ENCODE data around the gene APOC4. TPM values are rescaled to one million over a fixed set of nuclear protein-coding genes. Genes with fewer than 3 reads are reported as not detected.

Gene APOC4
- total and polyA plus RNA-seq, 7 donors, result not detected

- Histone ChIP-seq H3K4me3 (no peak overlapping the region), H3K27ac (no peak overlapping the region), H3K4me1 (no peaks in the 10 kb centered on the region), H3K9me3 (no peaks in the 10 kb centered on the region), H3K27me3 (no peaks in the 10 kb centered on the region), H3K36me3 (peaks cover 59 to 87% (median 70%) of the 10 kb centered on the region in 4 donors)
- no peak for DNase-seq
- intact Hi-C loops (cut with DNase I), result no loop called here
- no peak for TF ChIP-seq POLR2AphosphoS5 (IDR thresholded peaks at IDR 0.05)
- TF ChIP-seq POLR2A (IDR thresholded peaks at IDR 0.05), result no peak
- no peak for TF ChIP-seq CTCF (IDR thresholded peaks at IDR 0.05)
- TF ChIP-seq EP300 (IDR thresholded peaks at IDR 0.05), result no peak
- 98% methylated on average over 4 of the region's 4 CpGs for WGBS, 2 donors
These were observed 33.4 kb downstream of the APOC4 start for GRCh38 chr19:44975444-44975843.

DNA sequence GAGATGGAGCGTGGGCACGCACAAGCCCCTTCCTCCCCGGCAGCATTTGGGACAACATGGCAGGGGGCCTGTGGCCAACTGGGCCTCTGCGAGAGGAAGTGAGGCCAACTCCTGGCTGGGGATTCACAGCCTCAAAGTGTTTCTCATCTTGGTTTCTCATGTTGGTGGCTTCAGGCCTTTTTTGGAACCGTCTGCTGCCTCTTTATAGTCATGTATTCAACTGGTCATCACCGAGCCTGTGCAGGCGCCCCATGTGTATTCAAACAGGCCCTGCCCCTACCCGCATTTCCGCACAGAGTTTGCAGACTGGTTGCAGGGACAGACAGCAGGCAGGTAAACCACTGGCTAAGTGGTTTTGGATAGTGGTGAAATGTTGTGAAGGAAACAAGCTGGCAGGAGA lies 42.0 kb downstream of the APOC4 start:
- DNase-seq, result no peak
- Histone ChIP-seq H3K9me3 (no peaks in the 10 kb centered on the region), H3K27ac (no peak overlapping the region), H3K4me3 (no peak overlapping the region), H3K36me3 (peaks cover 25 to 77% (median 53%) of the 10 kb centered on the region in 4 donors), H3K4me1 (peaks cover 0 to 1% (median 0%) of the 10 kb centered on the region in 4 donors), H3K27me3 (no peaks in the 10 kb centered on the region)
- 90 to 92% methylated on average over 9 of the region's 9 CpGs for WGBS, 2 donors
- TF ChIP-seq EP300 (IDR thresholded peaks at IDR 0.05) (no peak), POLR2AphosphoS5 (IDR thresholded peaks at IDR 0.05) (no peak), CTCF (IDR thresholded peaks at IDR 0.05) (no peak), POLR2A (IDR thresholded peaks at IDR 0.05) (no peak)
- intact Hi-C loops (cut with DNase I), result no loop called here

GRCh38 chr19:44985445-44985844 lies 43.4 kb downstream of the APOC4 start:
- no peaks in the 10 kb centered on the region for H3K9me3 ChIP-seq
- peaks cover 0 to 2% (median 0%) of the 10 kb centered on the region in 4 donors for H3K4me1 ChIP-seq
- H3K27me3 ChIP-seq, result no peaks in the 10 kb centered on the region
- intact Hi-C loops (cut with DNase I), result no loop called here
- 91 to 92% methylated on average over 4 of the region's 4 CpGs for WGBS, 2 donors
- DNase-seq, result no peak
- no peak overlapping the region for H3K4me3 ChIP-seq
- TF ChIP-seq EP300 (IDR thresholded peaks at IDR 0.05) (no peak), POLR2AphosphoS5 (IDR thresholded peaks at IDR 0.05) (no peak), POLR2A (IDR thresholded peaks at IDR 0.05) (no peak), CTCF (IDR thresholded peaks at IDR 0.05) (no peak)
- no peak overlapping the region for H3K27ac ChIP-seq
- peaks cover 13 to 74% (median 45%) of the 10 kb centered on the region in 4 donors for H3K36me3 ChIP-seq

- intact Hi-C loops (cut with DNase I), result no loop called here
- H3K4me1 ChIP-seq, result peaks cover 0 to 2% (median 0%) of the 10 kb centered on the region in 4 donors
- H3K9me3 ChIP-seq, result no peaks in the 10 kb centered on the region
- H3K36me3 ChIP-seq, result peaks cover 13 to 79% (median 50%) of the 10 kb centered on the region in 4 donors
- H3K27me3 ChIP-seq, result no peaks in the 10 kb centered on the region
- DNase-seq, result peak; percentile 61
- TF ChIP-seq POLR2A (IDR thresholded peaks at IDR 0.05), result no peak
- no peak for TF ChIP-seq CTCF (IDR thresholded peaks at IDR 0.05)
- TF ChIP-seq EP300 (IDR thresholded peaks at IDR 0.05), result no peak
- TF ChIP-seq POLR2AphosphoS5 (IDR thresholded peaks at IDR 0.05), result no peak
- 91 to 94% methylated on average over 7 of the region's 7 CpGs for WGBS, 2 donors
- H3K4me3 ChIP-seq, result no peak overlapping the region
- H3K27ac ChIP-seq, result no peak overlapping the region
These were observed 44.4 kb downstream of the APOC4 start for GRCh38 chr19:44986389-44986788.

GRCh38 chr19:44987148-44987675 lies 45.2 kb downstream of the APOC4 start:
- Histone ChIP-seq H3K9me3 (no peaks in the 10 kb centered on the region), H3K4me3 (no peak overlapping the region), H3K27me3 (no peaks in the 10 kb centered on the region), H3K36me3 (peaks cover 13 to 79% (median 53%) of the 10 kb centered on the region in 4 donors), H3K27ac (no peak overlapping the region), H3K4me1 (peaks cover 0 to 2% (median 0%) of the 10 kb centered on the region in 4 donors)
- no peak for TF ChIP-seq POLR2AphosphoS5 (IDR thresholded peaks at IDR 0.05)
- no peak for TF ChIP-seq POLR2A (IDR thresholded peaks at IDR 0.05)
- no peak for TF ChIP-seq CTCF (IDR thresholded peaks at IDR 0.05)
- no peak for TF ChIP-seq EP300 (IDR thresholded peaks at IDR 0.05)
- DNase-seq, result no peak
- 88 to 89% methylated on average over 20 of the region's 20 CpGs for WGBS, 2 donors
- intact Hi-C loops (cut with DNase I), result no loop called here
